A549 treated with Mapracorat at 1 μM for 4 hours (cell line): Measurements from ENCODE around the gene SLC23A2. TPM values are rescaled to one million over a fixed set of nuclear protein-coding genes. Genes with fewer than 3 reads are reported as not detected.

Experiments used
- total RNA-seq: library from RNA; stranded (reverse); fragments of 200-300 nt; extraction: Qiagen RNA extraction; gene quantifications from 5 replicates; pipeline ENCODE4 v1.2.3, GENCODE V29; 2022

Gene SLC23A2
- total RNA-seq, result 13.5 to 16.2 TPM (median 15.2 TPM) in 5 replicates

GRCh38 chr20:5001174-5002076 is at the start of gene SLC23A2:
TSS of gene SLC23A2 (minus strand) at chr20:5001510. CDS start at chr20:4932562, 68,948 bp downstream.

Other genes starting within 250 kb of the SLC23A2 start
- gene RASSF2, start 177.9 kb downstream of the SLC23A2 start, total RNA-seq, result 14.5 to 24.1 TPM (median 18.9 TPM) in 5 replicates
- gene TMEM230, start 111.6 kb upstream of the SLC23A2 start, total RNA-seq, result 106 to 112 TPM (median 108 TPM) in 5 replicates
- gene PCNA, start 118.4 kb upstream of the SLC23A2 start, total RNA-seq, result 381 to 407 TPM (median 397 TPM) in 5 replicates
- gene CDS2, start 125.5 kb upstream of the SLC23A2 start, total RNA-seq, result 51.8 to 67.8 TPM (median 60.6 TPM) in 5 replicates